ENCODE data around the gene SEC16B. TPM values are rescaled to one million over a fixed set of nuclear protein-coding genes. Genes with fewer than 3 reads are reported as not detected.

The SEC16B gene
- total RNA-seq, 1 experiment from 2014 or later, result 0.07 TPM

- ATAC-seq, result no peak
- Histone ChIP-seq H3K4me2 (ENCODE audit: low read length) (no peak overlapping the region), H3K27me3 (ENCODE audit: low read length) (no peaks in the 10 kb centered on the region), H3K9ac (ENCODE audit: low read length) (no peak overlapping the region), H3F3A (ENCODE audit: low read length, unreplicated experiment) (no peaks in the 10 kb centered on the region), H4K20me1 (ENCODE audit: low read length) (no peaks in the 10 kb centered on the region), H3K27ac (ENCODE audit: low read length) (no peak overlapping the region), H3K36me3 (ENCODE audit: low read depth, low read length) (no peaks in the 10 kb centered on the region; the same call in 1 of the 2 replicates), H3K9me2 (replicated peaks; ENCODE audit: low read length) (no peaks in the 10 kb centered on the region), H3K79me2 (ENCODE audit: low read length) (no peaks in the 10 kb centered on the region), H3K9me3 (ENCODE audit: low read length) (no peaks in the 10 kb centered on the region), H2AFZ (ENCODE audit: low read length) (no peak overlapping the region), H3K4me1 (ENCODE audit: insufficient read depth, low read length) (no peaks in the 10 kb centered on the region), H3K4me3 (ENCODE audit: low read length) (no peak overlapping the region)
- ChIA-PET CTCF (no interaction called here), POLR2A (ENCODE audit: unreplicated experiment) (no interaction called here)
- TF ChIP-seq EZH2phosphoT487 (IDR thresholded peaks at IDR 0.05; ENCODE audit: borderline replicate concordance, low read length) (no peak), CTCF (conservative IDR thresholded peaks at IDR 0.05; ENCODE audit: low read depth, low read length) (no peak), EZH2 (IDR thresholded peaks at IDR 0.05; ENCODE audit: low read length, unreplicated experiment) (no peak)
- no peak for DNase-seq
- intact Hi-C loops (cut with micrococcal nuclease), result no loop called here
- no TSS peak for BruUV-seq (replicated peaks)
Observed at GRCh38 chr1:178017517-178017916, 47.7 kb upstream of the SEC16B start.

GRCh38 chr1:178011864-178012503, 42.1 kb upstream of the SEC16B start:
- no peaks in the 10 kb centered on the region for H3K79me2 ChIP-seq (ENCODE audit: low read length)
- H3K9me2 ChIP-seq (replicated peaks; ENCODE audit: low read length), result no peaks in the 10 kb centered on the region
- no peak overlapping the region for H3K4me3 ChIP-seq (ENCODE audit: low read length)
- no peak overlapping the region for H3K9ac ChIP-seq (ENCODE audit: low read length)
- DNase-seq (no peak), ATAC-seq (peak; percentile 22; the same call in 1 of the 2 replicates)
- no peak for TF ChIP-seq EZH2phosphoT487 (IDR thresholded peaks at IDR 0.05; ENCODE audit: borderline replicate concordance, low read length)
- no peak for TF ChIP-seq EZH2 (IDR thresholded peaks at IDR 0.05; ENCODE audit: low read length, unreplicated experiment)
- TF ChIP-seq CTCF (conservative IDR thresholded peaks at IDR 0.05; ENCODE audit: low read depth, low read length), result no peak
- peak overlapping the region; percentile 60; the same call in 1 of the 2 replicates for H3K27ac ChIP-seq (ENCODE audit: low read length)
- H3K9me3 ChIP-seq (ENCODE audit: low read length), result no peaks in the 10 kb centered on the region
- no TSS peak for BruUV-seq (replicated peaks)
- peak overlapping the region; percentile 38; the same call in 1 of the 2 replicates for H3K4me2 ChIP-seq (ENCODE audit: low read length)
- H3F3A ChIP-seq (ENCODE audit: low read length, unreplicated experiment), result peaks cover 4% of the 10 kb centered on the region
- H3K4me1 ChIP-seq (ENCODE audit: insufficient read depth, low read length), result peaks cover 18% of the 10 kb centered on the region
- intact Hi-C loops (cut with micrococcal nuclease), result no loop called here
- H3K27me3 ChIP-seq (ENCODE audit: low read length), result no peaks in the 10 kb centered on the region
- no peak overlapping the region for H2AFZ ChIP-seq (ENCODE audit: low read length)
- ChIA-PET POLR2A (ENCODE audit: unreplicated experiment) (no interaction called here), CTCF (interaction anchor here (0.6 kb wide), 1 partner anchor 103 kb away, joined by 3 read pairs; no protein-coding TSS in a partner anchor)
- no peaks in the 10 kb centered on the region; the same call in 1 of the 2 replicates for H3K36me3 ChIP-seq (ENCODE audit: low read depth, low read length)
- H4K20me1 ChIP-seq (ENCODE audit: low read length), result no peaks in the 10 kb centered on the region

GRCh38 chr1:178011465-178011828, 41.6 kb upstream of the SEC16B start:
- intact Hi-C loops (cut with micrococcal nuclease), result no loop called here
- Histone ChIP-seq H3K79me2 (ENCODE audit: low read length) (no peaks in the 10 kb centered on the region), H2AFZ (ENCODE audit: low read length) (no peak overlapping the region), H3K9me2 (replicated peaks; ENCODE audit: low read length) (no peaks in the 10 kb centered on the region), H3K9ac (ENCODE audit: low read length) (no peak overlapping the region), H3K4me1 (ENCODE audit: insufficient read depth, low read length) (peaks cover 18% of the 10 kb centered on the region), H3F3A (ENCODE audit: low read length, unreplicated experiment) (peaks cover 4% of the 10 kb centered on the region), H4K20me1 (ENCODE audit: low read length) (no peaks in the 10 kb centered on the region), H3K9me3 (ENCODE audit: low read length) (no peaks in the 10 kb centered on the region), H3K4me3 (ENCODE audit: low read length) (no peak overlapping the region), H3K27me3 (ENCODE audit: low read length) (no peaks in the 10 kb centered on the region), H3K4me2 (ENCODE audit: low read length) (peak overlapping the region; percentile 38; the same call in 1 of the 2 replicates), H3K36me3 (ENCODE audit: low read depth, low read length) (no peaks in the 10 kb centered on the region; the same call in 1 of the 2 replicates), H3K27ac (ENCODE audit: low read length) (peak overlapping the region; percentile 60; the same call in 1 of the 2 replicates)
- TF ChIP-seq EZH2 (IDR thresholded peaks at IDR 0.05; ENCODE audit: low read length, unreplicated experiment) (no peak), CTCF (conservative IDR thresholded peaks at IDR 0.05; ENCODE audit: low read depth, low read length) (no peak), EZH2phosphoT487 (IDR thresholded peaks at IDR 0.05; ENCODE audit: borderline replicate concordance, low read length) (no peak)
- ChIA-PET CTCF (interaction anchor here (0.6 kb wide), 2 partner anchors 95 to 102 kb away, joined by 3 read pairs; no protein-coding TSS in a partner anchor), POLR2A (ENCODE audit: unreplicated experiment) (no interaction called here)
- peak; percentile 99 for ATAC-seq
- BruUV-seq (replicated peaks), result no TSS peak
- peak; percentile 90 for DNase-seq
